SIG-M5 (cell line): Measurements from ENCODE around the gene TUB.

Experiments used
- DNase-seq: peaks from one replicate; lab custom pipeline; 2025; lab: John Stamatoyannopoulos, UW

Gene TUB

DNA sequence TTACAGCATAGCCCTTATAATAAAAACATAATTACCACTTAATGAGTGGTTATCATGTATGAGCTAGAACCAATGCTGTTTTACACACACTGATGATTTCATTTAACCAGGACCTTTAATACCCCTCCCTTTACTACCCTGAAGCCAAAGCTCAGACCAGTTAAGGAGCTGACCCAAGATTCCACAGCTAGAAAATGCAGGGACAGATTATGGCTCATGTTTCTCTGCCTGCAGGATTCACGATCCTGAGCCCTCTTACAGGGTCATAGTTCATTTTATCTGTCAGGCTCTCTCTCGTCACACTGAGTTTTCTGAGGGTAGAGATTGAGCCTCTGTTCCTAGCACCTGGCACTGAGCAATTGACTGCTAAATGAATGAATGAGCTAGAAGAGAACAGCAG, 27.4 kb downstream of the TUB start:
- no peak for DNase-seq

DNA sequence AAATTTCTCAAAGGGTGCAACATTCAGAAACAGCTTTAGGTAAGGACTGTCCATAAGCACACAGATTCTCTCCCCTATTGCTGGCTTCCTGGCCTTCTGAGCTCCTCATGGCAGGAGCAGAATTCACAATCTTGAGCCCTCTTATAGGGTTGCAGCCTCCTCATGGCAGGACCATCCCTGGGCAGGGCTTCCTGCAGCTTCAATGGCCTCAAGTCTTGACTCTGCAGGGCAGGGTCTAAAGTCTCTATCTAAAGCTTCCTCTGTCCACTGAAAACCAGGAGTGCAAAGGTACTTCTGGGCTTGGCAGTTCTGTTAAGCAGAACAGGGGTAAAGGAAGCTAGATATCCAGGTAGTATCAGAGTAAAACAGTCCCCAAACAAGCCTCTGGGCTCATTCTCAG, 28.7 kb downstream of the TUB start:
- no peak for DNase-seq

DNA sequence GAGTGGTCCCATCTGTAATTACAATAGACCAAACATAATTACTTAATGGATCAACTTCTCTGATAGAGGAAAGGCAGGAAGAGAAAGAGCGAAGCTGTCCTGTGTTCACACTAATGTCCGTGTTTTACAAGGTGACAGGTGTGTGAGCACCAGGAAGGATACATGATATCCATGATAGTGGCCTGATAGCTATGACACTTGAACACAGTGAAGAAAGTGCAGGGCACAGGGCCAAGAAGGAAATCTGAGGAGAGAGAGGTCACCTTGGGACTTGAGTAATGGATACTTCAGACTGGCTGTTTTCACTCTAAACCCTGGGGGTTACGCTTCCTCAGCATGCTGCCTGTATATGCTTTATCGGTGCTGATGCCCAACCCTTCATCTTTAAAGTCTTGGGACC, 29.4 kb downstream of the TUB start:
- DNase-seq = no peak

DNA sequence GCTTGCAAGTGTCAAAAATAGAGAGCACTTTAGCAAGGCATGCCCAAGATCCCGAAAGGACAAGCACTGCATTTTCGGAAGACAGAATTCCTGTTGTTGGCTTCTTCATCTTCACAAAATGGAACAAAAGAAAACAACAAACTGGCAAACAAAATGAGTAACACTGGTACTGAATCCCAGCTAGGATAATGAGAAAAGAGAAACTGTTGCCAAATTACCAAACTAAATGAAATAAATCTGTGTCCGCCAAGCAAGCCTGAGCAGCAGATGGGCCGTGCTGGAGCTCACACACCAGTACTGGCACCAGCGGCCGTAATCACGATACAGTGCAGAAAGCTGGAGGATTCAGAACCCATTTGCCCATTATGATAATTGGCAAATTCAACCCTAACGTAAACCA, 30.6 kb downstream of the TUB start:
- no peak for DNase-seq

DNA sequence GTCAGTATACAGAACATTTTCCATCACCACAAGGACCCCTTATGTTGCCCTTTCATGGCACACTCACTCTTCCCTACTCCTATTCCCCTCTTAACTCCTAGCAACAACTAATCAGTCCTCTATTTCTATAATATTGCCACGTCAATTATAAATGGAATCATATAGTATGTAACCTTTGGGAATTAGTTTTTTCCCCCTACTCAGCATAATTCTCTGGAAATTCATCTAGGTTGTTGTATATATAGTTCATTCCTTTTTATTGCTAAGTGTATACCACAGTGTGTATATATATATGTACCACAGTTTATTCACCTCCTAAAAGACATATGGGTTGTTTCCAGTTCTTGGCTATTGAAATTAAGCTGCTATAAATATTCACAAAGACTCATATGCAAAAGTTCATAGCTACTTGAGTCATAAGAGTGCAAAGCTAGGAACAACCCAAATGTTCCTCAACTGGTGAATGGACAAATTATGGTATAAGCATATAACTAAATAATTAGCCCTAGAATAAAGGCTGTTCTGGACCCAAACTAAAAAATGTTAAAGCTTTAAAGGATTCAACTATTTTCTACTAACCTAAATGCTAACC, 41.3 kb downstream of the TUB start:
- no peak for DNase-seq

DNA sequence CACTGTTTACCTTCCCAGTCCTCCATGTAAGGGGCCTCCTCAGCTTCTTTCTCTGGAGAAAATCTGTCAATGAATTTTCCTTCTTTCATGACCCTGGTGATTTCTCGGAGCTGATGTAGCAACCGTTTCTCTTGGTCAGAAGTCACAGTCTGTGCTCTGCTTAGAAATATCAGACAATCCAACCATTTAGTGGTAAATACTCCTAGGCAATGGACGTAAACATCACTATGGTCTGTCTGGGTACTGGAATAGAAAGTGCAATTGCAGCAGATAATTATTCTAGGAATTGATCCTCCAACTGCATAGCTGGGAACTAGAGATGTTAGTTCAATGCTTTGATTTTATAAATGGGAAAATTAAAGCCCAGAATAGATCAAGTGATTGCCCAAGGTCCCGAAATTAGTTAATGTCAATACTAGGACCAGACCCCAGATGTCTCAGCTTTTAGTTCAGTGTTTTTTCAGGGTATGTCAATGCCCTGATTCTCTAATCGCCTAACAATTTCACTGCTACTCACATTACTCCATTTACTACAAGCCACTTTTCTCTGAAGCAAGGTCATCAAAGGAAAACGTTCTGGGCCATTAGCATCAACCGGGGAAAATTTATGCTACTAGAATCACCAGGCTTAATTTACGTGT, 45.8 kb downstream of the TUB start:
- no peak for DNase-seq

DNA sequence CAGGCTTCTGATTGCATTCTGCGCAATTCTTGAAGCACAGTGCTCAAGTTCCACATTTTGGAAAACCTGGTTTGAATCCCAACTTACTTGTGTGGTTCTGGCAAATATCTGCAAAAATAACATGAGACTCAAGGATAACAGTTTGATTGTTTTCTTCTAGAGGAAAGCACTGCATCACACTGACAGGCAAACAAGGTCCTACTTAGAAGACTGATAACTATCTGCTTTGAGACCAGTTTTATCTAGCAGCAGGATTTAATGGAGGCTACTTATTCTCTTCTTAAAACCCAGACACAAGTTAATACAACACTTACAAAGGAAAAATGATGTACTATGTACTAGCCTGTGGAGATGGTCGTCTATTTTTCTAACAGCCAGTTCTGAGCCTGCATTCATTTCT, 46.4 kb downstream of the TUB start:
- no peak for DNase-seq

DNA sequence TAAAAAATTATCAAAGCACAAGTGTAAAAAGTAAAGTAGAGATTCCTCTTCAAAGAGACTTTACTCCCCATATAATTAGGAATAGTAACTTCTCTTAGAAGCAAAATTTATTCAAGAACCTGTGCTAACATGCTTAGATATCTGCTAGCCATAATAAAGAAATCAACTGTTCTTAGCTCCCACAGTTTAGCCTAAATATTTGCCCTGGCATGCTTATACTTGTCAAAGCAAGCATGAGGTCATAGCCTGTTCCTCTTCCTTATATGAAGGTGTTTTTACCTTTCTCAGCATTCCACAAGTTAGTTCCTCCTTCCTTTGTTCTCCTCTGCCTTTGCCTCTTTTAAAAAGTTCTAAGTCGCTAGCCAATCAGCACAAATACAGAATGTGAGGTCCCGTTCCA, 57.5 kb downstream of the TUB start:
- DNase-seq = no peak

DNA sequence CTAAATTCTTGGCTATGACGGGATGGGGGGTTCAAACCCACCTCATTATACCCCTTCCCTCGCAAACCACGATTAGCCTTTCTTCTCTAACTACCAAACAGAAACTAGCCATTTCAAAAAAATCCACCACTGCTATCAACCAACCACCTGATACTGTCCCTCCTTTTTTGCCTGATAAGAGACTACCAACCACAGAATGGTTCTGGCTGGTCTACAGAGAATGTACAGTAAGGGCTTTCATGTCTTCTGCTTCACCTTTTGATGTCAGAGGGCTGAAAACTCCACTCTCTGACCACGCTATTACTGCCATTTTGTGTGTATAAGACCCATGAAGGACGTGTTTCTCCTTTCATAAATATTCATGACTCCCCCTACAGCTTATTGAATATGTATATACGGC, 68.7 kb downstream of the TUB start:
- DNase-seq = no peak
